Vagina (tissue), 2 donors: ENCODE data around the gene AIPL1.

Experiments
- POLR2A ChIP-seq, 2 donors: fragments of 450-650 bp; IDR thresholded peaks; one replicate each; pipeline ENCODE4 v1.6.1; 2017; ENCODE audit warnings: antibody characterized with exemption in 2 of 2, mild to moderate bottlenecking in 2 of 2, moderate library complexity in 2 of 2
- POLR2AphosphoS5 ChIP-seq, 2 donors: sonication (generic); formaldehyde crosslinking; IDR thresholded peaks; one replicate each; pipeline ENCODE4 v1.9.0; 2017; ENCODE audit warnings: antibody characterized with exemption in 2 of 2, mild to moderate bottlenecking in 2 of 2, low read depth in 1 of 2; ENCODE audit not compliant: insufficient read depth in 1 of 2

GRCh38 chr17:6452471-6453266 is 17.7 kb upstream of the AIPL1 start:
- TF ChIP-seq POLR2AphosphoS5 (IDR thresholded peaks at IDR 0.05; ENCODE audit: insufficient read depth in 1 of 2, low read depth in 1 of 2) (no peak), POLR2A (IDR thresholded peaks at IDR 0.05) (no peak)
